ENCODE results near the gene BICD2.

BICD2 gene

GRCh38 chr9:92756792-92757191 lies 7.8 kb downstream of the BICD2 start:
- no peak overlapping the region for H3K4me3 ChIP-seq (ENCODE audit: low read depth, low read length)
- DNase-seq (ENCODE audit: low read depth): no peak
- TF ChIP-seq CTCF (IDR thresholded peaks at IDR 0.05; ENCODE audit: insufficient read depth, low read depth, low read length, missing control alignments): no peak

- TF ChIP-seq CTCF (IDR thresholded peaks at IDR 0.05; ENCODE audit: insufficient read depth, low read depth, low read length, missing control alignments): no peak
- no peak for DNase-seq (ENCODE audit: low read depth)
- H3K4me3 ChIP-seq (ENCODE audit: low read depth, low read length): no peak overlapping the region
These were observed 10.4 kb downstream of the BICD2 start for GRCh38 chr9:92754091-92754745.

- no peak for DNase-seq (ENCODE audit: low read depth)
- TF ChIP-seq CTCF (IDR thresholded peaks at IDR 0.05; ENCODE audit: insufficient read depth, low read depth, low read length, missing control alignments): no peak
These were observed 11.7 kb downstream of the BICD2 start for GRCh38 chr9:92752812-92753404.

GRCh38 chr9:92749934-92750315 lies 14.7 kb downstream of the BICD2 start:
- DNase-seq (ENCODE audit: low read depth): no peak
- no peak overlapping the region for H3K4me3 ChIP-seq (ENCODE audit: low read depth, low read length)
- no peak for TF ChIP-seq CTCF (IDR thresholded peaks at IDR 0.05; ENCODE audit: insufficient read depth, low read depth, low read length, missing control alignments)

More at GRCh38 chr9:92752812-92753404, 11.7 kb downstream of the BICD2 start:
- H3K4me3 ChIP-seq (ENCODE audit: low read depth, low read length): no peak overlapping the region

- DNase-seq (ENCODE audit: low read depth): no peak
- TF ChIP-seq CTCF (IDR thresholded peaks at IDR 0.05; ENCODE audit: insufficient read depth, low read depth, low read length, missing control alignments): no peak
- no peak overlapping the region for H3K4me3 ChIP-seq (ENCODE audit: low read depth, low read length)
These were observed 15.3 kb downstream of the BICD2 start for GRCh38 chr9:92749071-92749933.

GRCh38 chr9:92748233-92748497 lies 16.5 kb downstream of the BICD2 start:
- no peak overlapping the region for H3K4me3 ChIP-seq (ENCODE audit: low read depth, low read length)
- TF ChIP-seq CTCF (IDR thresholded peaks at IDR 0.05; ENCODE audit: insufficient read depth, low read depth, low read length, missing control alignments): no peak
- no peak for DNase-seq (ENCODE audit: low read depth)

Measured in GM12865 (cell line).